Measurements from ENCODE around the gene CLMN. TPM values are rescaled to one million over a fixed set of nuclear protein-coding genes. Genes with fewer than 3 reads are reported as not detected.

The CLMN gene
- polyA plus RNA-seq, 3 donors: 22.0 to 33.7 (median 23.2) TPM

DNA sequence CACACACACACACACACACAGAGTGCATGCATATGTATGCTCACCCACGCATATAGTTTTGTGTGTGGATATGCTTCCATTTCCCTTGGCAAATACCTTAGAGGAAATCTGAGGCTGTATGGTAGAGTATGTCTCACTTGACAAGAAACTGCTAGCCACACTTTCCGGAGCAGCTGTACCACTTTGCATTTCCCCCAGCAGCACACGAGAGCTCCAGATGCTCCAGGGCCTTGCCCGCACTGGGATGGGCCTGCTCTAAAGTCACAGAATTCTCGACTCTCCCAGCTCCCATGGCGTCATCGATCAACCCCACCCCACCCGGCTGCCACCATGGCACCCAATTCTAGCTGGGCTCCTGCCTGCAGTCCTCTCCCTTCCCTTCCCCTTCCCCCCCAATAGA, 21.9 kb downstream of the CLMN start:
- no peaks in the 10 kb centered on the region for H3K4me1 ChIP-seq (ENCODE audit: control insufficient read depth in 1 of 2, insufficient read depth in 2 of 2, low read length in 2 of 2)
- H2AFZ ChIP-seq (ENCODE audit: insufficient read depth, low read depth, low read length, poor library complexity, severe bottlenecking): no peak overlapping the region
- H3K9me3 ChIP-seq (replicated peaks in 1 of 2; ENCODE audit: control insufficient read depth in 1 of 2, insufficient read depth in 1 of 2, low read length in 2 of 2): no peaks in the 10 kb centered on the region
- H3K36me3 ChIP-seq (replicated peaks in 1 of 2; ENCODE audit: control insufficient read depth in 1 of 2, insufficient read depth in 2 of 2, low read length in 2 of 2): no peaks in the 10 kb centered on the region
- 78% methylated on average over 7 of the region's 8 CpGs for WGBS (ENCODE audit: insufficient coverage)
- Mint-ChIP-seq H3K27ac (no peak overlapping the region), H3K9me3 (peaks cover 0 to 7% (median 0%) of the 10 kb centered on the region in 7 donors), H3K4me1 (peaks cover 19% of the 10 kb centered on the region), H3K36me3 (peaks cover 7 to 37% of the 10 kb centered on the region in 2 donors), H3K4me3 (no peak overlapping the region), H3K27me3 (ENCODE audit: low read depth in 3 of 3) (peaks cover 1 to 14% (median 5%) of the 10 kb centered on the region in 3 donors)
- no peak overlapping the region for H3K4me3 ChIP-seq (replicated peaks in 1 of 3; ENCODE audit: low read depth in 2 of 3, low read length in 3 of 3)
- DNase-seq: no peak
- H3K27me3 ChIP-seq (ENCODE audit: control insufficient read depth in 2 of 2, insufficient read depth in 2 of 2, low read length in 2 of 2): no peaks in the 10 kb centered on the region
- H4K20me1 ChIP-seq (ENCODE audit: insufficient read depth, low read length): peaks cover 97% of the 10 kb centered on the region
- H3K79me2 ChIP-seq (ENCODE audit: insufficient read depth, low read length): no peaks in the 10 kb centered on the region
- H3K4me2 ChIP-seq (replicated peaks; ENCODE audit: extremely low read depth, low read length, poor library complexity, severe bottlenecking): no peak overlapping the region
- intact Hi-C loops (cut with micrococcal nuclease): no loop called here
- TF ChIP-seq, protein P1, sequence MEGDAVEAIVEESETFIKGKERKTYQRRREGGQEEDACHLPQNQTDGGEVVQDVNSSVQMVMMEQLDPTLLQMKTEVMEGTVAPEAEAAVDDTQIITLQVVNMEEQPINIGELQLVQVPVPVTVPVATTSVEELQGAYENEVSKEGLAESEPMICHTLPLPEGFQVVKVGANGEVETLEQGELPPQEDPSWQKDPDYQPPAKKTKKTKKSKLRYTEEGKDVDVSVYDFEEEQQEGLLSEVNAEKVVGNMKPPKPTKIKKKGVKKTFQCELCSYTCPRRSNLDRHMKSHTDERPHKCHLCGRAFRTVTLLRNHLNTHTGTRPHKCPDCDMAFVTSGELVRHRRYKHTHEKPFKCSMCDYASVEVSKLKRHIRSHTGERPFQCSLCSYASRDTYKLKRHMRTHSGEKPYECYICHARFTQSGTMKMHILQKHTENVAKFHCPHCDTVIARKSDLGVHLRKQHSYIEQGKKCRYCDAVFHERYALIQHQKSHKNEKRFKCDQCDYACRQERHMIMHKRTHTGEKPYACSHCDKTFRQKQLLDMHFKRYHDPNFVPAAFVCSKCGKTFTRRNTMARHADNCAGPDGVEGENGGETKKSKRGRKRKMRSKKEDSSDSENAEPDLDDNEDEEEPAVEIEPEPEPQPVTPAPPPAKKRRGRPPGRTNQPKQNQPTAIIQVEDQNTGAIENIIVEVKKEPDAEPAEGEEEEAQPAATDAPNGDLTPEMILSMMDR (IDR thresholded peaks at IDR 0.05): no peak
- no peak overlapping the region for H3K27ac ChIP-seq (ENCODE audit: low read depth in 1 of 2, low read length in 2 of 2)
- no peak overlapping the region for H3K9ac ChIP-seq (ENCODE audit: insufficient read depth, low read length, poor library complexity, severe bottlenecking)

DNA sequence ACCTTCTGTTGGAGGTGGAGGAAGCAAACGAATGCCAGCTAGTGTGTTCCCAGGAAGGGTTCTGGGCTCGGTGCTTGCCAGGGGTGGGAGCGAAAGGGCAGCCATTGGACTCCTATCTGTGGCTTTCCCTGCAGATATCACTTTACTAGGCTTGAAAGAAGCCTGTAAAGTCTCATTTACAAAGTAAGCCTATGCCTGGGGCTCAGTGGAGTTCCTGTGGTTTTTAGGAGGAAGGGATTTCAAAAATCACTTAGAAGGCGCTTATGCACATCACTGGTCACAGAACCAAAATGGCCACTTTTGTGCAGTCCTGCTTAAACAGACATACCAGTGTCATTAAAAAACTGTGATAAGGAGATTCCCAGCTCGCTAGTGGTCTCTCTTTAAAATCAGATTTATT, 22.7 kb downstream of the CLMN start:
- H3K27ac Mint-ChIP-seq: peak overlapping the region in 1 of 7 donors; percentile 6
- Histone ChIP-seq H3K4me3 (replicated peaks in 1 of 3; ENCODE audit: low read depth in 2 of 3, low read length in 3 of 3) (no peak overlapping the region), H2AFZ (ENCODE audit: insufficient read depth, low read depth, low read length, poor library complexity, severe bottlenecking) (no peak overlapping the region), H4K20me1 (ENCODE audit: insufficient read depth, low read length) (peaks cover 96% of the 10 kb centered on the region), H3K9me3 (replicated peaks in 1 of 2; ENCODE audit: control insufficient read depth in 1 of 2, insufficient read depth in 1 of 2, low read length in 2 of 2) (no peaks in the 10 kb centered on the region), H3K4me1 (ENCODE audit: control insufficient read depth in 1 of 2, insufficient read depth in 2 of 2, low read length in 2 of 2) (peaks cover 1% of the 10 kb centered on the region in 2 donors), H3K79me2 (ENCODE audit: insufficient read depth, low read length) (no peaks in the 10 kb centered on the region), H3K27me3 (ENCODE audit: control insufficient read depth in 2 of 2, insufficient read depth in 2 of 2, low read length in 2 of 2) (no peaks in the 10 kb centered on the region), H3K9ac (ENCODE audit: insufficient read depth, low read length, poor library complexity, severe bottlenecking) (no peak overlapping the region), H3K36me3 (replicated peaks in 1 of 2; ENCODE audit: control insufficient read depth in 1 of 2, insufficient read depth in 2 of 2, low read length in 2 of 2) (no peaks in the 10 kb centered on the region), H3K4me2 (replicated peaks; ENCODE audit: extremely low read depth, low read length, poor library complexity, severe bottlenecking) (no peak overlapping the region), H3K27ac (ENCODE audit: low read depth in 1 of 2, low read length in 2 of 2) (no peak overlapping the region)
- H3K9me3 Mint-ChIP-seq: peaks cover 0 to 7% (median 0%) of the 10 kb centered on the region in 7 donors
- peaks cover 1 to 14% (median 5%) of the 10 kb centered on the region in 3 donors for H3K27me3 Mint-ChIP-seq (ENCODE audit: low read depth in 3 of 3)
- no peak for DNase-seq
- peaks cover 7 to 37% of the 10 kb centered on the region in 2 donors for H3K36me3 Mint-ChIP-seq
- no peak overlapping the region for H3K4me3 Mint-ChIP-seq
- intact Hi-C loops (cut with micrococcal nuclease): no loop called here
- no CpG with 5 or more reads among the region's 5 CpGs for WGBS (ENCODE audit: insufficient coverage)
- TF ChIP-seq, protein P1 (IDR thresholded peaks at IDR 0.05): no peak
- H3K4me1 Mint-ChIP-seq: peaks cover 15% of the 10 kb centered on the region
